Suprapubic skin (tissue), 4 donors: ENCODE results near the gene ELAVL2. TPM values are rescaled to one million over a fixed set of nuclear protein-coding genes. Genes with fewer than 3 reads are reported as not detected.

Experiments
- DNase-seq, 2 donors: peaks; one replicate each; pipeline ENCODE4 v3.0.0-alpha.2; 2019; ENCODE audit warnings: low spot score in 2 of 2
- H3K27ac ChIP-seq: fragments of 200-600 bp; sonication (generic); one replicate; pipeline ENCODE4 v1.5.1; 2019
- H3K27me3 ChIP-seq: fragments of 200-600 bp; sonication (generic); one replicate; pipeline ENCODE4 v1.5.1; 2019
- H3K36me3 ChIP-seq: fragments of 200-600 bp; sonication (generic); one replicate; pipeline ENCODE4 v1.5.1; 2019
- H3K4me1 ChIP-seq: fragments of 200-600 bp; sonication (generic); one replicate; pipeline ENCODE4 v1.5.1; 2019
- H3K4me3 ChIP-seq: fragments of 200-600 bp; sonication (generic); one replicate; pipeline ENCODE4 v1.5.1; 2019; ENCODE audit warnings: mild to moderate bottlenecking
- H3K9me3 ChIP-seq: fragments of 200-600 bp; sonication (generic); one replicate; pipeline ENCODE4 v1.5.1; 2019
- CTCF ChIP-seq, 2 donors: fragments of 200-600 bp in 1 of 2; fragments of 450-650 bp in 1 of 2; sonication (generic) in 1 of 2; IDR thresholded peaks; one replicate each; pipeline ENCODE4 v1.5.1; 2016 to 2019; ENCODE audit warnings: antibody characterized with exemption in 2 of 2, mild to moderate bottlenecking in 1 of 2, moderate library complexity in 1 of 2
- EP300 ChIP-seq: sonication (generic); formaldehyde crosslinking; IDR thresholded peaks from one replicate; pipeline ENCODE4 v1.6.1; 2017; ENCODE audit warnings: antibody characterized with exemption
- POLR2A ChIP-seq, 2 donors: fragments of 450-650 bp; IDR thresholded peaks; one replicate each; pipeline ENCODE4 v1.6.1; 2017; ENCODE audit warnings: antibody characterized with exemption in 2 of 2, mild to moderate bottlenecking in 2 of 2, moderate library complexity in 2 of 2
- POLR2AphosphoS5 ChIP-seq, 3 donors: sonication (generic); formaldehyde crosslinking; IDR thresholded peaks; one replicate each; pipeline ENCODE4 v1.6.1; 2017; ENCODE audit warnings: antibody characterized with exemption in 3 of 3
- WGBS: methylation state at CpG from one replicate; pipeline ENCODE4 v1.1.5; 2018; 5-methylcytosine and 5-hydroxymethylcytosine counted together
- total RNA-seq, 4 donors: library from RNA; depleted of rRNA; stranded (reverse); fragments of >200 nt; gene quantifications; one replicate each; pipeline ENCODE4 v1.1.0, GENCODE V29; 2016

ELAVL2 gene
- total RNA-seq, 4 donors from 2014 or later, result 0.48 to 0.59 (median 0.55) TPM

- Histone ChIP-seq H3K27ac (no peak overlapping the region), H3K27me3 (no peaks in the 10 kb centered on the region), H3K4me1 (peaks cover 13% of the 10 kb centered on the region), H3K4me3 (no peak overlapping the region), H3K9me3 (no peaks in the 10 kb centered on the region), H3K36me3 (no peaks in the 10 kb centered on the region)
- TF ChIP-seq POLR2AphosphoS5 (IDR thresholded peaks at IDR 0.05) (no peak), EP300 (no peak), POLR2A (IDR thresholded peaks at IDR 0.05) (no peak), CTCF (IDR thresholded peaks at IDR 0.05) (no peak)
- DNase-seq, result no peak
Observed at GRCh38 chr9:23663946-23664345, 162.1 kb downstream of the ELAVL2 start.

- no peaks in the 10 kb centered on the region for H3K36me3 ChIP-seq
- no peak overlapping the region for H3K4me3 ChIP-seq
- TF ChIP-seq POLR2A (IDR thresholded peaks at IDR 0.05) (no peak), EP300 (no peak), POLR2AphosphoS5 (IDR thresholded peaks at IDR 0.05) (no peak), CTCF (IDR thresholded peaks at IDR 0.05) (no peak)
- H3K27ac ChIP-seq, result no peak overlapping the region
- H3K4me1 ChIP-seq, result peaks cover 13% of the 10 kb centered on the region
- 43% methylated on average over 6 of the region's 6 CpGs for WGBS
- H3K9me3 ChIP-seq, result no peaks in the 10 kb centered on the region
- no peaks in the 10 kb centered on the region for H3K27me3 ChIP-seq
- no peak for DNase-seq
Observed at GRCh38 chr9:23663536-23663935, 162.5 kb downstream of the ELAVL2 start.

- peaks cover 13% of the 10 kb centered on the region for H3K4me1 ChIP-seq
- H3K27me3 ChIP-seq, result no peaks in the 10 kb centered on the region
- H3K9me3 ChIP-seq, result no peaks in the 10 kb centered on the region
- no peak overlapping the region for H3K27ac ChIP-seq
- WGBS, result 46% methylated on average over 2 of the region's 2 CpGs
- TF ChIP-seq POLR2AphosphoS5 (IDR thresholded peaks at IDR 0.05) (no peak), CTCF (IDR thresholded peaks at IDR 0.05) (no peak), EP300 (no peak), POLR2A (IDR thresholded peaks at IDR 0.05) (no peak)
- no peak for DNase-seq
- H3K4me3 ChIP-seq, result no peak overlapping the region
- H3K36me3 ChIP-seq, result no peaks in the 10 kb centered on the region
Observed at GRCh38 chr9:23663125-23663524, 162.9 kb downstream of the ELAVL2 start.

GRCh38 chr9:23662320-23662719 lies 163.7 kb downstream of the ELAVL2 start:
- 100% methylated on average over 2 of the region's 2 CpGs for WGBS
- no peaks in the 10 kb centered on the region for H3K9me3 ChIP-seq

GRCh38 chr9:23659346-23660006 lies 166.6 kb downstream of the ELAVL2 start:
- H3K27ac ChIP-seq, result no peak overlapping the region
- peaks cover 10% of the 10 kb centered on the region for H3K4me1 ChIP-seq
- DNase-seq, result no peak
- H3K36me3 ChIP-seq, result no peaks in the 10 kb centered on the region
- H3K27me3 ChIP-seq, result no peaks in the 10 kb centered on the region
- TF ChIP-seq EP300 (no peak), POLR2A (IDR thresholded peaks at IDR 0.05) (no peak), CTCF (IDR thresholded peaks at IDR 0.05) (no peak), POLR2AphosphoS5 (IDR thresholded peaks at IDR 0.05) (no peak)
- no peaks in the 10 kb centered on the region for H3K9me3 ChIP-seq
- WGBS, result 48% methylated on average over 6 of the region's 6 CpGs
- H3K4me3 ChIP-seq, result no peak overlapping the region

More at GRCh38 chr9:23662320-23662719, 163.7 kb downstream of the ELAVL2 start:
- TF ChIP-seq EP300, result no peak
- DNase-seq, result no peak
- Histone ChIP-seq H3K4me1 (peaks cover 13% of the 10 kb centered on the region), H3K4me3 (no peak overlapping the region), H3K27ac (no peak overlapping the region), H3K27me3 (no peaks in the 10 kb centered on the region), H3K36me3 (no peaks in the 10 kb centered on the region)
